CD14-positive monocyte (primary cell): ENCODE measurements around the gene FAM83F. TPM values are rescaled to one million over a fixed set of nuclear protein-coding genes. Genes with fewer than 3 reads are reported as not detected.

Experiments
- DNase-seq, 3 donors: peaks; one replicate each; pipeline ENCODE4 v3.0.0-alpha.2; 2011 to 2022
- H2AFZ ChIP-seq: 2 replicates; pipeline ENCODE4 v1.6.0; 2012; ENCODE audit warnings: mild to moderate bottlenecking, low read depth, low read length, inconsistent platforms; ENCODE audit not compliant: insufficient read depth, poor library complexity, severe bottlenecking
- H3K27ac ChIP-seq, 2 donors: 1 replicate in 1 of 2; 2 replicates in 1 of 2; pipeline ENCODE4 v1.5.1; 2012 to 2013; ENCODE audit warnings: low read length in 2 of 2, control low read depth in 1 of 2, inconsistent platforms in 1 of 2, low read depth in 1 of 2, mild to moderate bottlenecking in 1 of 2
- H3K27me3 ChIP-seq, 2 donors: one replicate each; pipeline versions ENCODE4 v1.6.0 to v1.6.1; 2011 to 2013; ENCODE audit warnings: low read length in 2 of 2; ENCODE audit not compliant: control insufficient read depth in 2 of 2, insufficient read depth in 2 of 2
- H3K36me3 ChIP-seq, 2 donors: replicated peaks in 1 of 2; 1 replicate in 1 of 2; 2 replicates in 1 of 2; pipeline versions ENCODE4 v1.5.1 to v1.6.1; 2012 to 2013; ENCODE audit warnings: low read length in 2 of 2, control low read depth in 1 of 2, inconsistent platforms in 1 of 2, mild to moderate bottlenecking in 1 of 2; ENCODE audit not compliant: insufficient read depth in 2 of 2, control insufficient read depth in 1 of 2
- H3K4me1 ChIP-seq, 2 donors: 1 replicate in 1 of 2; 2 replicates in 1 of 2; pipeline versions ENCODE4 v1.5.1 to v1.6.1; 2012 to 2013; ENCODE audit warnings: low read length in 2 of 2, control low read depth in 1 of 2, inconsistent platforms in 1 of 2, mild to moderate bottlenecking in 1 of 2, moderate library complexity in 1 of 2; ENCODE audit not compliant: insufficient read depth in 2 of 2, control insufficient read depth in 1 of 2
- H3K4me2 ChIP-seq: replicated peaks from 2 replicates; pipeline ENCODE3; 2012; ENCODE audit warnings: low read length, moderate library complexity, mild to moderate bottlenecking; ENCODE audit not compliant: poor library complexity, severe bottlenecking; ENCODE audit errors: extremely low read depth
- H3K4me3 ChIP-seq, 3 experiments: fragments of 200-600 bp in 1 of 3; sonication (generic) in 1 of 3; replicated peaks in 1 of 3; 1 replicate in 2 of 3; 2 replicates in 1 of 3; pipeline ENCODE4 v1.5.1; 2011 to 2013; ENCODE audit warnings: low read length in 3 of 3, mild to moderate bottlenecking in 3 of 3, control low read depth in 2 of 3, low read depth in 2 of 3, inconsistent platforms in 1 of 3, moderate library complexity in 1 of 3
- H3K79me2 ChIP-seq: 2 replicates; pipeline ENCODE4 v1.6.0; 2012; ENCODE audit warnings: mild to moderate bottlenecking, control low read depth, inconsistent platforms, low read length, moderate library complexity; ENCODE audit not compliant: insufficient read depth
- H3K9ac ChIP-seq: 2 replicates; pipeline ENCODE4 v1.6.0; 2017; ENCODE audit warnings: low read length, mild to moderate bottlenecking; ENCODE audit not compliant: insufficient read depth, poor library complexity, severe bottlenecking
- H3K9me3 ChIP-seq, 2 donors: replicated peaks in 1 of 2; 1 replicate in 1 of 2; 2 replicates in 1 of 2; pipeline versions ENCODE4 v1.5.1 to v1.6.1; 2012 to 2013; ENCODE audit warnings: low read length in 2 of 2, control low read depth in 1 of 2; ENCODE audit not compliant: control insufficient read depth in 1 of 2, insufficient read depth in 1 of 2
- H4K20me1 ChIP-seq: 2 replicates; pipeline ENCODE4 v1.6.0; 2012; ENCODE audit warnings: mild to moderate bottlenecking, low read length, control low read depth, moderate library complexity; ENCODE audit not compliant: insufficient read depth
- H3K27ac Mint-ChIP-seq, 7 donors: one replicate each; pipeline ENCODE4 v1.8.0; 2020; ENCODE audit warnings: mild to moderate bottlenecking in 7 of 7, mixed read lengths in 7 of 7, moderate library complexity in 6 of 7, inconsistent platforms in 2 of 7
- H3K27me3 Mint-ChIP-seq, 3 donors: one replicate each; pipeline ENCODE4 v1.8.0; 2021 to 2022; ENCODE audit warnings: low read depth in 3 of 3, mild to moderate bottlenecking in 3 of 3, mixed read lengths in 3 of 3, moderate library complexity in 3 of 3, inconsistent platforms in 1 of 3
- H3K36me3 Mint-ChIP-seq, 2 donors: one replicate each; pipeline ENCODE4 v1.8.0; 2020; ENCODE audit warnings: mixed read lengths in 2 of 2, inconsistent platforms in 1 of 2, mild to moderate bottlenecking in 1 of 2
- H3K4me1 Mint-ChIP-seq: one replicate; pipeline ENCODE4 v1.8.0; 2020; ENCODE audit warnings: mild to moderate bottlenecking, mixed read lengths
- H3K4me3 Mint-ChIP-seq, 2 donors: one replicate each; pipeline ENCODE4 v1.8.0; 2020; ENCODE audit warnings: mild to moderate bottlenecking in 2 of 2, mixed read lengths in 2 of 2, moderate library complexity in 1 of 2
- H3K9me3 Mint-ChIP-seq, 7 donors: one replicate each; pipeline ENCODE4 v1.8.0; 2020 to 2022; ENCODE audit warnings: mixed read lengths in 7 of 7, mild to moderate bottlenecking in 6 of 7, moderate library complexity in 6 of 7, inconsistent platforms in 2 of 7
- WGBS: methylation state at CpG from one replicate; pipeline ENCODE4 v1.1.5; 2013; ENCODE audit warnings: missing lambda C conversion rate; ENCODE audit not compliant: insufficient coverage; 5-methylcytosine and 5-hydroxymethylcytosine counted together
- intact Hi-C, 2 donors: fragments of 100-400 bp; cut with micrococcal nuclease; formaldehyde crosslinking; loops; one replicate each; pipeline versions ENCODE4 v1.15.0 to v1.15.1; 2023
- polyA plus RNA-seq, 3 donors: library from polyadenylated mRNA; depleted of rRNA in 1 of 3; unstranded in 2 of 3; stranded (reverse) in 1 of 3; fragments of 300-500 nt in 2 of 3; fragments of >200 nt in 1 of 3; fragmentation: Illumina TruSeq in 2 of 3; gene quantifications; 1 replicate in 2 of 3; 2 replicates in 1 of 3; pipeline ENCODE4 v1.2.3, GENCODE V29; 2012 to 2021
- TF ChIP-seq, protein P1 (sequence below): fragments of 200-600 bp; IDR thresholded peaks from one replicate; pipeline ENCODE4 v1.8.0; 2022; ENCODE audit warnings: antibody characterized with exemption, mild to moderate bottlenecking

Gene FAM83F
- polyA plus RNA-seq, 3 donors: 0.01 TPM; not detected in 2

DNA sequence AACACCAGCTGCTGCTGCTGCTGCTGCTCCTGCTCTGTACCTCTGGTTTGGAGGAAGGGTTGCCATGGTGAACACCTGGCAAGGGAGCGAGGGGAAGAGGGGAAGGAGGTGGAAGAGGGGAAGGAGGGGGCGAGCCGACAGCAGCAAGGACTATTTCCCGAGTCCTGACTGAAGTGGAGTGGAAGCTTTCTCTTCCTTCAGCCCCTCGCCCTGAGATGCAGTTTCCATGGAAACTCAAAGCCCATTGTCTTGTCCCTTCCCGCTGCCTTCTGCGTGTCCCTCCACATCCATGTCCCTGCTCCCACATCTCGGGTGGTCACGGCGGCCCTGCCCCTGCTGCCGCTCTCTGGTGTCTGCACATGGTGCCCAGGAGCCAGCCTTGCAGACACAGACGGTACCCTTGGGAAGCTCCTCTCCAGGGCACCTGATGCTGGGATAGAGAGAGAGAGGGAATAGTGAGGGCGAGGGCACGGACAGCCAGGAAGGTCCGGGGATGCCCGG is 28.6 kb downstream of the FAM83F start:
- no peaks in the 10 kb centered on the region for H3K27me3 ChIP-seq
- H3K4me3 ChIP-seq: no peak overlapping the region
- DNase-seq: no peak
- Mint-ChIP-seq H3K27me3 (peaks cover 3 to 15% (median 7%) of the 10 kb centered on the region in 3 donors), H3K4me3 (peak overlapping the region in 1 of 2 donors; percentile 30), H3K36me3 (no peaks in the 10 kb centered on the region), H3K27ac (no peak overlapping the region), H3K4me1 (no peaks in the 10 kb centered on the region), H3K9me3 (no peaks in the 10 kb centered on the region)
- H3K9ac ChIP-seq: no peak overlapping the region
- H3K4me1 ChIP-seq: no peaks in the 10 kb centered on the region
- TF ChIP-seq, protein P1, sequence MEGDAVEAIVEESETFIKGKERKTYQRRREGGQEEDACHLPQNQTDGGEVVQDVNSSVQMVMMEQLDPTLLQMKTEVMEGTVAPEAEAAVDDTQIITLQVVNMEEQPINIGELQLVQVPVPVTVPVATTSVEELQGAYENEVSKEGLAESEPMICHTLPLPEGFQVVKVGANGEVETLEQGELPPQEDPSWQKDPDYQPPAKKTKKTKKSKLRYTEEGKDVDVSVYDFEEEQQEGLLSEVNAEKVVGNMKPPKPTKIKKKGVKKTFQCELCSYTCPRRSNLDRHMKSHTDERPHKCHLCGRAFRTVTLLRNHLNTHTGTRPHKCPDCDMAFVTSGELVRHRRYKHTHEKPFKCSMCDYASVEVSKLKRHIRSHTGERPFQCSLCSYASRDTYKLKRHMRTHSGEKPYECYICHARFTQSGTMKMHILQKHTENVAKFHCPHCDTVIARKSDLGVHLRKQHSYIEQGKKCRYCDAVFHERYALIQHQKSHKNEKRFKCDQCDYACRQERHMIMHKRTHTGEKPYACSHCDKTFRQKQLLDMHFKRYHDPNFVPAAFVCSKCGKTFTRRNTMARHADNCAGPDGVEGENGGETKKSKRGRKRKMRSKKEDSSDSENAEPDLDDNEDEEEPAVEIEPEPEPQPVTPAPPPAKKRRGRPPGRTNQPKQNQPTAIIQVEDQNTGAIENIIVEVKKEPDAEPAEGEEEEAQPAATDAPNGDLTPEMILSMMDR: no peak
- H3K79me2 ChIP-seq: no peaks in the 10 kb centered on the region
- H4K20me1 ChIP-seq: no peaks in the 10 kb centered on the region
- H2AFZ ChIP-seq: no peak overlapping the region
- H3K36me3 ChIP-seq: no peaks in the 10 kb centered on the region
- no peaks in the 10 kb centered on the region for H3K9me3 ChIP-seq
- intact Hi-C loops: no loop called here
- WGBS: 92% methylated on average over 9 of the region's 16 CpGs
- H3K4me2 ChIP-seq: no peak overlapping the region
- H3K27ac ChIP-seq: no peak overlapping the region

DNA sequence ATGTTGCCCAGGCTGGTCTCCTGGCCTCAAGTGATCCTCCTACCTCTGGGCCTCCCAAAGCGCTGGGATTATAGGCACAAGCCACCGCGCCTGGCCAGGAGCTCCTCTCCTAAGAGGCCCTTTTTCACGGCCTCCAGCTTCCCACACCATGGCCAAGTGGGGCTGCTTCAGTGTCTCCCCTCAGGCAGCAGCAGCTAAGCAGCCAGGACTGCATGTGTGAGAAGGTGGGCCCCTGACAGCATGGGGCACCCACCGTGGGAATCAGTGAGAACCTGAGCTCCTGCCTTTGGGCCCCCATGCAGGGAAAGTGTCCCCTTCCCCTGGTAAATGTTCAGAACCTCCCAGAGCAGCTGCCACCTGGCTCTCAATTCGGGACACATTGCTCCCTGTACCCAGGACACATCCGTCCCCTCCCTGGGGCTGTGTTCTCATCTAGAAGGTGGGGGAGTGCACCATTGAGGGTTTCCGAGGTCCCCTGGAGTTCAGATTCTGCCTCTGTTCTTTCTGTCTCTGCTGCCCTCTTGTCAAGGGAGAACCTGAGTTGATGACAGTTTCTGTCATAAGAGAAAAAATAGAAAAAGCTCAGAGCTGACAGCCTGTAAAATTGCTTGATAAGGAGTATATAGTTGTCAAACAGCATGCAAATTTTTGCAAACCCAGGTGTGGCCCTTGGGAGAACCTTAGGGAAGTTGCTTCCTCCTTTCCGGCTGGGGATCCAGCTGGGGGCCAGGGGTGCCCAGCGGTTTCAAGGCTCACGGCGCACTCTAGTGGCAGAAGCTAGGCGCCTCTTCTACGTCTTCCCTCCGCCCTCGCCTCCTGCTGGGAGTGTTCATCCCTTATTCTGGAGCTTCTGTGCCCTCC is 29.7 kb downstream of the FAM83F start:
- no peak overlapping the region for H3K4me2 ChIP-seq
- TF ChIP-seq, protein P1: peak; percentile 92
- H3K27ac Mint-ChIP-seq: no peak overlapping the region

More for the DNA sequence above, 29.7 kb downstream of the FAM83F start:
- Histone ChIP-seq H3K9me3 (no peaks in the 10 kb centered on the region), H3K79me2 (no peaks in the 10 kb centered on the region), H3K27ac (no peak overlapping the region), H3K4me3 (no peak overlapping the region), H3K4me1 (no peaks in the 10 kb centered on the region), H3K9ac (no peak overlapping the region), H4K20me1 (no peaks in the 10 kb centered on the region), H2AFZ (no peak overlapping the region), H3K27me3 (no peaks in the 10 kb centered on the region), H3K36me3 (no peaks in the 10 kb centered on the region)
- peak; percentile 38 to 68 (median 67) for DNase-seq
- H3K4me1 Mint-ChIP-seq: no peaks in the 10 kb centered on the region
- no peaks in the 10 kb centered on the region for H3K36me3 Mint-ChIP-seq
- 6% methylated on average over 9 of the region's 16 CpGs for WGBS
- no peaks in the 10 kb centered on the region for H3K9me3 Mint-ChIP-seq
- H3K27me3 Mint-ChIP-seq: peaks cover 3 to 11% (median 7%) of the 10 kb centered on the region in 3 donors
- H3K4me3 Mint-ChIP-seq: no peak overlapping the region
- intact Hi-C loops: loop anchor here in 1 of 2 donors (2.0 kb wide), 2 partner anchors 402 to 490 kb away; no protein-coding TSS in a partner anchor
